Body of pancreas (tissue), 4 donors: ENCODE results near the gene MAT2B. TPM values are rescaled to one million over a fixed set of nuclear protein-coding genes. Genes with fewer than 3 reads are reported as not detected.

Source experiments
- ATAC-seq: fragments of 150-250 bp; one replicate; pipeline ENCODE4 v1.9.1; 2016
- DNase-seq, 4 donors: peaks; one replicate each; pipeline ENCODE4 v3.0.0-alpha.2; 2019
- H3K27ac ChIP-seq, 4 donors: fragments of 200-600 bp; sonication (generic); 1 replicate in 3 of 4; 2 replicates in 1 of 4; pipeline versions ENCODE4 v1.5.1 to v1.6.1; 2016 to 2019; ENCODE audit warnings: mild to moderate bottlenecking in 1 of 4, mixed read lengths in 1 of 4, moderate library complexity in 1 of 4
- H3K27me3 ChIP-seq, 2 donors: fragments of 200-600 bp; sonication (generic); one replicate each; pipeline ENCODE4 v1.6.0; 2016; ENCODE audit warnings: mild to moderate bottlenecking in 1 of 2
- H3K36me3 ChIP-seq, 2 donors: fragments of 200-600 bp; sonication (generic); replicated peaks in 1 of 2; 2 replicates each; pipeline ENCODE4 v1.5.1; 2016; ENCODE audit warnings: low read depth in 2 of 2; ENCODE audit not compliant: insufficient read depth in 1 of 2
- H3K4me1 ChIP-seq: fragments of 200-600 bp; sonication (generic); one replicate; pipeline ENCODE4 v1.6.0; 2016
- H3K4me3 ChIP-seq, 2 donors: fragments of 200-600 bp; sonication (generic); 1 replicate in 1 of 2; 2 replicates in 1 of 2; pipeline ENCODE4 v1.5.1; 2016 to 2019
- H3K9me3 ChIP-seq, 3 donors: fragments of 200-600 bp; sonication (generic); 1 replicate in 2 of 3; 2 replicates in 1 of 3; pipeline ENCODE4 v1.5.1; 2016
- CTCF ChIP-seq, 7 experiments: fragments of 450-650 bp in 4 of 7; fragments of 200-600 bp in 3 of 7; sonication (generic) in 3 of 7; IDR thresholded peaks; one replicate each; pipeline ENCODE4 v1.5.1; 2016 to 2019; ENCODE audit warnings: antibody characterized with exemption in 7 of 7
- POLR2A ChIP-seq, 3 donors: fragments of 450-650 bp; IDR thresholded peaks; one replicate each; pipeline ENCODE4 v1.6.1; 2016; ENCODE audit warnings: antibody characterized with exemption in 3 of 3, mild to moderate bottlenecking in 2 of 3
- WGBS, 2 donors: methylation state at CpG; one replicate each; pipeline ENCODE4 v1.1.5; 2017; 5-methylcytosine and 5-hydroxymethylcytosine counted together
- intact Hi-C: fragments of 100-400 bp; cut with DNase I; formaldehyde crosslinking; loops from one replicate; pipeline ENCODE4 v1.15.1; 2023
- total RNA-seq, 2 donors: library from RNA; depleted of rRNA; stranded (reverse); fragments of >200 nt; gene quantifications; one replicate each; pipeline ENCODE4 v1.1.0, GENCODE V29; 2016

The MAT2B gene
- total RNA-seq, 2 donors from 2014 or later = 18.5 to 29.1 TPM

DNA sequence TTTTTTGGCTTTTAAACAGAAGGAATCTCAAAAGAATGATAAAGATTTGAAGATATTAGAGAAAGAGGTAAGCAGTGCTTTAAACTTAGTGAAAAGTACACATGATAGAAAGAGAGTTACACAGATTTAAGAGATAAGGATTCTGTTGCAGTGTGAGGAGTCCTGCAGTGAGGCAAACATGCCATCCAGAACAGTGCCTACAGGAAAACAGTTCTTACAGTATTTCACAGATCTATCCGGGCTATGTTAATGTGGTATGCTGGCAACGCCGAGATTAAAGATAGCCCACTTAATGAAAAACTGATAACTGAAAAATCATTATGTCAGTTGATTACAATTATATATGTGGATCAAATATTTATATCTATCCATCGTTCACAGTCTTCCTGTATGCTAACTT, 37.7 kb upstream of the MAT2B start:
- ATAC-seq (no peak), DNase-seq (no peak)
- Histone ChIP-seq H3K4me3 (no peak overlapping the region), H3K27me3 (no peaks in the 10 kb centered on the region), H3K27ac (no peak overlapping the region), H3K4me1 (no peaks in the 10 kb centered on the region), H3K36me3 (no peaks in the 10 kb centered on the region), H3K9me3 (no peaks in the 10 kb centered on the region)
- intact Hi-C loops = no loop called here
- TF ChIP-seq POLR2A (IDR thresholded peaks at IDR 0.05) (no peak), CTCF (IDR thresholded peaks at IDR 0.05) (no peak)
- 66 to 81% methylated on average over 4 of the region's 4 CpGs for WGBS, 2 donors

GRCh38 chr5:163473635-163474243, 31.7 kb upstream of the MAT2B start:
- peak in 6 of 7 experiments; percentile 28 to 47 (median 40) for TF ChIP-seq CTCF (IDR thresholded peaks at IDR 0.05)
- no peak for TF ChIP-seq POLR2A (IDR thresholded peaks at IDR 0.05)
- 69 to 80% methylated on average over 3 of the region's 3 CpGs for WGBS, 2 donors
- intact Hi-C loops = no loop called here
- Histone ChIP-seq H3K4me1 (no peaks in the 10 kb centered on the region), H3K27me3 (no peaks in the 10 kb centered on the region), H3K9me3 (no peaks in the 10 kb centered on the region), H3K36me3 (no peaks in the 10 kb centered on the region), H3K27ac (no peak overlapping the region), H3K4me3 (no peak overlapping the region)
- ATAC-seq = peak; percentile 73
- DNase-seq = no peak

- TF ChIP-seq POLR2A (IDR thresholded peaks at IDR 0.05) (no peak), CTCF (IDR thresholded peaks at IDR 0.05) (no peak)
- intact Hi-C loops = no loop called here
- DNase-seq (no peak), ATAC-seq (no peak)
- 78 to 80% methylated on average over 2 of the region's 2 CpGs for WGBS, 2 donors
- no peak overlapping the region for H3K4me3 ChIP-seq
- H3K27me3 ChIP-seq = no peaks in the 10 kb centered on the region
- H3K36me3 ChIP-seq = no peaks in the 10 kb centered on the region
- H3K9me3 ChIP-seq = peaks cover 0 to under 1% (median 0%) of the 10 kb centered on the region in 3 donors
- H3K27ac ChIP-seq = no peak overlapping the region
- H3K4me1 ChIP-seq = no peaks in the 10 kb centered on the region
Observed at GRCh38 chr5:163475411-163475810, 30.0 kb upstream of the MAT2B start.

- 95 to 98% methylated on average over 2 of the region's 2 CpGs for WGBS, 2 donors
Observed at GRCh38 chr5:163478126-163478981, 27.1 kb upstream of the MAT2B start.

More at GRCh38 chr5:163478126-163478981, 27.1 kb upstream of the MAT2B start:
- no peaks in the 10 kb centered on the region for H3K36me3 ChIP-seq
- H3K4me3 ChIP-seq = no peak overlapping the region
- intact Hi-C loops = no loop called here
- no peaks in the 10 kb centered on the region for H3K27me3 ChIP-seq
- TF ChIP-seq POLR2A (IDR thresholded peaks at IDR 0.05) (no peak), CTCF (IDR thresholded peaks at IDR 0.05) (no peak)
- ATAC-seq (no peak), DNase-seq (no peak)
- H3K4me1 ChIP-seq = no peaks in the 10 kb centered on the region
- H3K9me3 ChIP-seq = peaks cover 0 to 4% (median 0%) of the 10 kb centered on the region in 3 donors
- H3K27ac ChIP-seq = no peak overlapping the region
